Measurements from ENCODE around the gene WNT10A.

Gene WNT10A

GRCh38 chr2:218857371-218858137 lies 23.1 kb upstream of the WNT10A start:
- DNase-seq (ENCODE audit: low read depth), result no peak

DNA sequence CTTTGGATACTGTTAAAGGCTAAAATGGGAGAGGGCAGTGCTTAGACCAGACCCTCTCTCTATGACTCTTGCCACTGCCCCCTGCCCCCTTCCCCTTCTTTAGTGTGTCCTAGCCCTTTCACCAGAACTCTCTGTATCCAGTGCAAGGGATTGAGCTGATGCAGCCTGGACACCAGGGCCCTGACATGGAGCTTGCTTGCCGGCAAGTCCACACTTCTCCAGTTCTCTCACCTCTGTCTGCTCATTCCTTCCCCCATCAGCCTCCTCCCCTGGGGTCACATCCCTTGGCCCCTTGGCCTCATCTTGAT lies 22.6 kb upstream of the WNT10A start:
- DNase-seq (ENCODE audit: low read depth), result no peak

DNA sequence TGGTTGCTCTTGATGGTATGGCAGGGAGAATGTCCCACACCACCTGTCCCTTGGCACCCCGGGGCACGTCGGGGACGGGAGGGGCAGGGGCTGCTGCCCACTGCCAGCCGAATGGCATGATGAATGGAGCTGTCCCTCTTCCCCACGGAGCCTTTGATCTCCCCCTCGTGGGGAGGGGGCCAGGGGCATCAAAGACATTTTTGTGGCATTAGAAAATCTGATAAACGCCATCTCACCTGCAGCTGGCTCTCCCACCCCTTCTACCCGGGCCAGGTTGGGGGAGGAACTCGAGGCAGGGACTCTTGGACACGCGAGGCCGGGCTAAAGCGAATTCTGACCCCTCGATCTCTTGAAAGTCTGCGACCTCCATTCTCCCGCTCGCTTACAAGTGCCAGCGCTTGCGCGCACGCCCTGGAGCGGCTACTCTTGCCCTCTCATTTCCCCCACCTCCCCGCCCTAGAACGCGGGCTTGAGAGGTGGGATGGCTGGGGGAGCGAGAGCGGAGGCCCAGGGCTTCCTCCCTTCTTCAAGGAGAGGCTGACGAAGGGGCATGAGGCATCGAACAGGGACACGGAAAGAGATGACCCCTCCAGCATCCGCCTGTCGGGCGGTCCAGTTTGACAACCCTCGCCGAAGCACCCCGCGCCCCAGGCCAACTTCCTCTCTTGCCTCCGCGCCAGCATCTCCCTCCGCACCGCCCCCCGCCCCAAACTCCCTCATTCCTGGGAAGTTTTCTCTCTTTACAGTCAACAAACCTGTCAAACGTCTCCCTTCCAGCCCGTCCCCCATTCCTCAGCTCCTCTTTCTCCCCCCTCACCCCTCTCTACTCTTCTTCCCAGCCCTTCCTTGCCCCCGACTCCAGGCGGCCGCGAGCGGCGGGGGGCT lies 21.7 kb upstream of the WNT10A start:
- no peak for DNase-seq (ENCODE audit: low read depth)

DNA sequence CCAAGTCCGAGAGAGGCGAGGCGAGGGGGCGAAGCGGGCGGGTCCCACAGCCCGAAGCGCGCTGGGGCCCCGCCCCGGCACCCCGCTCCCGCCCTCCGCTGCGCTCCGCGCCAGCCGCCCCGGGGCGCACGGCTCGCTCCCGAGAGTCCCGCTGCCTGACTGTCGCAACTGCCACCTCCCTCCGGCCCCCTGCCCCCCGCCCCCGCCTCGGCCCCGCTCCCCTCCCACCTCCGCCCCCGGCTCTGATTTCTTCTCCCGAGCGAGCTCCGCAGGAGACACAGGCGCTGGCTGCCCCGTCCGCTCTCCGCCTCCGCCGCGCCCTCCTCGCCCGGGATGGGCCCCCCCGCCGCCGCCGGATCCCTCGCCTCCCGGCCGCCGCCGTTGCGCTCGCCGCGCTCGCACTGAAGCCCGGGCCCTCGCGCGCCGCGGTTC lies 21.1 kb upstream of the WNT10A start, which contains the start of gene WNT6:
Gene WNT6, plus strand, starts transcription at position 250 of the 432 bp plus-strand sequence. CDS start 233 bp downstream, outside the sequence.
- DNase-seq (ENCODE audit: low read depth), result no peak

DNA sequence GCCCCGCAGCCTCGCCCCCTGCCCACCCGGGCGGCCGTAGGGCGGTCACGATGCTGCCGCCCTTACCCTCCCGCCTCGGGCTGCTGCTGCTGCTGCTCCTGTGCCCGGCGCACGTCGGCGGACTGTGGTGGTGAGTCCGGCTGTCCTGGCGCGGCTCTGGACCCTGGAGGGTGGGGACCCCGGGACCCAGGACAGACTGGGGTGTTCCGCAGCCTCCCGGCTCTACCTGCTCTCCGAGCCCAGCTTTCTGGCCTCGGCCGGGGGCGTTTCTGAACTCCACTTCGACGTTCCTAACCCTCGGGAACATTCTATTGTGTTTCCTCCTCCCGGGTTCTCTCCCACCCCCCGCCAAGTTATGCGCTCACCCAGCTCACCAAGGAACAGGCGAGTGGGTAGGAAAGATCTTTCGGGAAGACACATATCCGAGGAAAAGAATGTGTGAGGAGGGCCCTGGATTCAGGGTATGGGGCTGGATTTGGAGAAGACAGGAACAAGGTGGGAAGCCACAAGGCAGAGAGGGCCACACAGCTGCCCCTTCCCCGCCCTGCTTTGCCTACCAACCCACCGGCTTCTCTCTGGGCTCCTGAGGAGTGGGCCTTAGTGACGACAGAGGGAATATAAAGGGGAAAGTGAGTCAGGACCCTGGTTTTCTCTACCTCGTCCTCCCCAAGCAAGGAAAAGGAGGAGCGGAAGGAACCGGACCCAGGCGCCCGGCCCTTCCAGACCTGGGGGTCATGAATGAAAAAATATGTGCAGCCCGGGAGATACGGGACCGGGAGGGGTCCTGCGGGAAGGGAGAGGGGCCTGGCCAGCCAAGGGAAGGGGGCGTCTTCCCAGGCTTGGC lies 20.4 kb upstream of the WNT10A start:
- DNase-seq (ENCODE audit: low read depth), result no peak

DNA sequence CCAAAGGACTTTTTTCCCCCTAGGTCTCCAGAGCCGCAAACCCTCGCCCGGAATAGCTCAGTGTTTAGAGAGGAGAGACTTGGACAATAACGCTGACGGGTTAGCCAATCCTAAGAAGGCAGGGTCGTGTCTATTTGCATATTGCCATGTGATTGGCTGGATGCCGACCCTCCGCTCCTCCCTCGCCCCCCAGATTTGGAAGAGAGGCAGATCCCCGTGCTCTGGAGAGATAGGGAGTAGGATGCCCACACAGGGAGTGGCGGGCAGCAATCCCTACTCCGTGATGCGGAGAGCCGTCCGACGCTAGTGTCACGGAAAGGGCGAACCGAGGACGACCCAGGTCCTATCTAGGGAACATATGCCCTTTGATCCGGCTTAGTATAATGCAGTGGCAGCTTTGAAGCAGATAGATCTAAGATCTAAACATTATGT lies 19.7 kb upstream of the WNT10A start:
- DNase-seq (ENCODE audit: low read depth), result no peak

- DNase-seq (ENCODE audit: low read depth), result no peak
These were observed 18.9 kb upstream of the WNT10A start for GRCh38 chr2:218861645-218862318.

GRCh38 chr2:218863021-218863520 lies 17.6 kb upstream of the WNT10A start:
- no peak for DNase-seq (ENCODE audit: low read depth)

DNA sequence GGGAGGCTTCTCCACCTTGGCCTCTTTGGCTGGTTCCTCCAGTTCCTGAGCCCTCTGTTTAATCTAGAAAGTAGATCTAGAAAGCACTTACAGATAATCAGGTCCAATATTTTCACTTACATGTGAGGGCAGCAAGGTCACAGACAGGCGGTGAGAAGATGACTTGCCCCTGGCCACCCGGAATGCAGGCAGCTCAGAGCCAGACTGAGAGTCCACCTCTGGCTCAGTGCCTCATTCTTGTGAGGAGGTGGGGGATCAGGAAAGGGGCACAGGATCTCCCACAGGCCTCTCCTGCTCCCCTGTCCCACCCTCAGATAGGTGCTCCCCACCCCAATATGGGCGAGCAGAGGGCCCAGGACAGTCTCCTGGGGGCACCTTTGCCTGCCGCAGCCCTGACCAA lies 15.3 kb upstream of the WNT10A start:
- no peak for DNase-seq (ENCODE audit: low read depth)

GRCh38 chr2:218865999-218866398 lies 14.7 kb upstream of the WNT10A start:
- no peak for DNase-seq (ENCODE audit: low read depth)

DNA sequence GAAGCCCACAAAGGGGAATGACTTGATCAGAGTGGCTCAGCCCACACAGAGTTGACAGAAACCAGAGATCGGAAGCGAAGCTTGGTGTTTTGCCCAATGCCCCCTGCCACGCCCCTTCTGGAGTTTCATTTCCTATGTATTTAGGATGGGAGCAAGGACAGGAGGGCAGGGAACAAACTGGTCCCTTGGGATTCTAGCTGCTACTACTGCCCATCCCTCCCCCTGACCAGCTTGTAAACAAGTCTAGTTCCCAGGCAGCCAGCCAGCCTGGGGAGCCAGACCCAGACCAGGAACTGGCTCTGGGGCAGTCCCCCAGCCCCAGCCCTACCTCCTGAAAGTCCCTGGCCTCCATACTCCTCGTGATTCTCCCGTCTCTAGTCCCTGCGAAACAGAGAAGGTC lies 12.8 kb upstream of the WNT10A start:
- DNase-seq (ENCODE audit: low read depth), result no peak

GRCh38 chr2:218869064-218869463 lies 11.6 kb upstream of the WNT10A start:
- DNase-seq (ENCODE audit: low read depth), result no peak

DNA sequence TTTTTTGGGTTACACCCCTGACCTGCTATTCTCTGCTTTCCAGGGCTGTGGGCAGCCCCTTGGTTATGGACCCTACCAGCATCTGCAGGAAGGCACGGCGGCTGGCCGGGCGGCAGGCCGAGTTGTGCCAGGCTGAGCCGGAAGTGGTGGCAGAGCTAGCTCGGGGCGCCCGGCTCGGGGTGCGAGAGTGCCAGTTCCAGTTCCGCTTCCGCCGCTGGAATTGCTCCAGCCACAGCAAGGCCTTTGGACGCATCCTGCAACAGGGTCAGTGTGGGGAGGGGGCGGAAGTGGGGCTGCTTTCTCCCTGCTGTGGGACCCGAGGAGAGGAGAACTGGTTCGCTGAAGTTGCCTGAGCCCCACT lies 9.7 kb upstream of the WNT10A start:
- no peak for DNase-seq (ENCODE audit: low read depth)

GRCh38 chr2:218871345-218872302 lies 9.0 kb upstream of the WNT10A start:
- DNase-seq (ENCODE audit: low read depth), result no peak

- no peak for DNase-seq (ENCODE audit: low read depth)
These were observed 7.8 kb upstream of the WNT10A start for GRCh38 chr2:218872645-218873358.

GRCh38 chr2:218873359-218874194 lies 7.1 kb upstream of the WNT10A start:
- DNase-seq (ENCODE audit: low read depth), result no peak

DNA sequence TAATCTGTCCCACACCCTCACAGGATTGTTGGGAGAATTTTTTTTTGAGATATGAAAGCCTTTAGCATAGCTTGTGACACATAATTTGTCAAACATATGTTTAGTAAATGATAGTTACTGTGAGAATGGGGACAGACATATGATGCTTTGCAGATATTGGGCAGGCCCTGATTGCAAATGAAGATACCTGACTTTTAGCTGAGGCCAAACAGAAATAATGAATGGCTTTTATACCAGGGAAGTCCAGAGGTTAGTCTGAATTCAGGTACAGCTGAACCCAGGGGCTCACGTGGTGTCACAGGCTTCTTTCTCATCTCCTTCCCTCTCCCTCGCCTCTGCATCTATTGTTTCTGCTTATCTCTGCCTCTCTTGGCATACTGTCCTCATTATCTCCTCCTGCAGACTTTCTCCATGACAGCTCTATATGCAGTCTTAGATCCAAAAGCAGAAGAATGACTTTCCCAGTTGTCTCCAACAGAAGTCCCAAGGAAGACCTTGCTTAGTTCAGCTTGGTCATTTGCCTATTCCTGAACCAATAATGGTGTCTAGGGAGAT lies 4.9 kb upstream of the WNT10A start:
- DNase-seq (ENCODE audit: low read depth), result no peak

GRCh38 chr2:218876562-218877219 lies 4.0 kb upstream of the WNT10A start:
- peak; percentile 40 for DNase-seq (ENCODE audit: low read depth)

Data from GM04504 (cell line).